SK-N-DZ (cell line): ENCODE data around the gene ETHE1.
"Not testable (repeated sequence)": the region's sequence is repeated elsewhere in the genome, so short reads cannot be mapped to it uniquely, and the experiment has no call there.

Experiments used
- DNase-seq: peaks from one replicate; pipeline ENCODE4 v3.0.0-alpha.2; 2015; ENCODE audit warnings: low spot score

Gene ETHE1

DNA sequence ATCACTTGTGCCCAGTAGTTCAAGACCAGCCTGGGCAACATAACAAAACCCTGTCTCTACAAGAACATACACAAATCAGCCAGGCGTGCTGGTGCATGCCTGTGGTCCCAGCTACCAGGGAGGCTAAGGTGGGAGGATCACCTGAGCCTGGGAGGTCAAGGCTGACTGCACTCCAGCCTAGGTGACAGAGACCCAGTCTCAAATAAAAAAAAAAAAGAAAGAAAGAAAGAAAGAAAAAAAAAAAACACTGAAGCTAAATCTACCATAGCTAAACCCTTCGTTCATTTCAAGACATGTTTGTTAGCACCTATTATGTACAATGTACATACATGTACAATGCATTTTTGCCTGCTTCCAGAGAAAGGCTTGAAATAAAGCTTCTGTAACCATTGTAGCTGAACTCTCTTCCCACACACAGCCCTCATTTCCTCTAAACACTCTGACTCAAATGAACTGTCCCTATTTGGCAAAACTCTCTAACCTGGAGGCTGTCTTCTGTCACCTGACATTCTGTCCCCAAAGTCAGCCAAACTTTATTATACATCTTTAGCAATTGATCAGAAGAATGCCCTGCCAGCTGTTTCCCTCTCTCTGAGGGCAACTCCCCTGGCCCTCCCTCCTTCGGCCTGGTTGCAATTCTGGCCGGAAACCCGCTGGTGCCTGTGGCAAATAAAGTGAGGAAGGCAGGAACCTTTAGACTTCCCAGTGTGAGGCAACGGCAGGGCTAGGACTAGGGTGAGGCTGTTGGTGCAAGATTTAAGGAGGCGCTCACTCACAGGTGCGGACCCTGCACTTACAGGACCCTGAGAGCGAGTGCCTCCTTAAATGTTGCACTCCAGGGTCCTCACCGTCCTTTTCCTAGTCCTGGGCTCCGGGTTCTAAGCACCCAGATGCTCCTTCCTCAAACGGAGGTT is 1.8 kb downstream of the ETHE1 start:
- DNase-seq: peak; percentile 52

DNA sequence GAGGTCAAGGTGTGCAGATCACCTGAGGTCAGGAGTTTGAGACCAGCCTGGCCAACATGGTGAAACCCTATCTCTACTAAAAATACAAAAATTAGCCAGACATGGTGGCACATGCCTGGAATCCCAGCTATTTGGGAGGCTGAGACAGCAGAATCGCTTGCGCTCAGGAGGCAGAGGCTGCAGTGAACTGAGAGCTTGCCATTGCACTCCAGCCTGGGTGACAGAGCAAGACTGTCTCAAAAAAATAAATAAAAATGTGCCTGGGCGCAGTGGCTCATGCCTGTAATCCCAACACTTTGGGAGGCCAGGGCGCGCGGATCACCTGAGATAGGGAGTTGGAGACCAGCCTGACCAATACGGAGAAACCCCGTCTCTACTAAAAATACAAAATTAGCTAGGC is 3.3 kb downstream of the ETHE1 start:
- DNase-seq: not testable (repeated sequence)

DNA sequence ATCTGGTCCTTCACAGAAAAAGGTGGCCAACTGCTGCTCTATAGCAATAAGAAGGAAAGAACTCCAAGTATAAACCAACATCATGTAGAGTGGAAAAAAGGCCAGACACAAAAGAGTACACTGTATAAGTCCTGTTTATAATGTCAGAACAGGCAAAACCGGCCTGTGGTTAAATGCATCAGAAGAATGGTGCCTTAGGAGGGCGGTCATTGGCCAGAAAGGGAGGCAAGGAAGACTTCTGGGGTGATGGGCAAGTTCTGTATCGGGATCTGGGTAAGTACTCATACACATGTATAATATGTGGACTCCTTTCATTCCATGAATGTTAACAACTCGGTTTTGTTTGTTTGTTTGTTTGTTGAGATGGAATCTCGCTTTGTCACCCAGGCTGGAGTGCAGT is 4.1 kb downstream of the ETHE1 start:
- no peak for DNase-seq

DNA sequence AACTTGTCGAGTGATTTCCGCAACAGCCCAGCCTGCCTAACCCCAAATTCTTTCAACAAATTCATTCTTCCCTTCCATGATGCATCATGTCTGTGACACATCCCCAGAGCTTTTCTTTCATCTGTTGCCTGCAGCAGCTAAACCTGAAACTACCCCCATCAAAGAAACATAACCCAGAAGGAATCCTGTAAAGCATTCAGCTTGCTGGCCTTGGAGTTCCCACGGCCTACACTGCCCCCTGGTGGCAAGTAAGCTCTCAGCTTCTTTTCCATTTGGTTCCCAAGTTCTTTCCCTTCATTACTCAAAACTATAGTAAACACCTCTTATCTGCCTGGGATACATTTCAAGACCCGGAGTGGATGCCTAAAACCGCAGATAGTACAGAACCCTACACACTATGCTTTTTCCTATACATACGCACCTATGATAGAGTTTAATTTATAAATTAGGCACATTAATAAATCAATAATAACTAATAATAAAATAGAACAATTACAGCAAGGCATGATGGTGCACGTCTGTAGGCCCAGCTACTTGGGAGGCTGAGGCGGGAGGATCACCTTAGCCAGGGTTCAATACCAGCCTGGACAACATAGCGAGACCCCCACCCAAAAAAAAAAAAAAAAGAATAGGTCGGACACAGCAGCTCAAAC is 7.4 kb downstream of the ETHE1 start:
- DNase-seq: peak; percentile 76

DNA sequence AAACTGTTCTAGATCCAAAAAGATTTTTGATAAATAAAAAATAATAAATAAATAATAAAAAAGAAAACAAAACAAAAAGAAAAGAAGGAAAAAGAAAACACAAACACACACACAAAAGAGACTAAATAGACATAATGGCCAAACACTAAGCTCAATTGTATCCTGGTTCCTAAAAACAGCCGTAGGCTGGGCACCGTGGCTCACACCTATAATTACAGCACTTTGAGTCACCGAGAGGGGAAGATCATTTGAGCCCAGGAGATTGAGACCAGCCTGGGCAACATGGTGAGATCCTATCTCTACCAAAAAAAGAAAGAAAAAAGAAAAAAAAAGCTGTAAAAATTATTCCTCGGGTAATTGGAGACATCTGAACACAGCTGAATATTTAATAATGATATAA is 8.9 kb downstream of the ETHE1 start:
- no peak for DNase-seq

DNA sequence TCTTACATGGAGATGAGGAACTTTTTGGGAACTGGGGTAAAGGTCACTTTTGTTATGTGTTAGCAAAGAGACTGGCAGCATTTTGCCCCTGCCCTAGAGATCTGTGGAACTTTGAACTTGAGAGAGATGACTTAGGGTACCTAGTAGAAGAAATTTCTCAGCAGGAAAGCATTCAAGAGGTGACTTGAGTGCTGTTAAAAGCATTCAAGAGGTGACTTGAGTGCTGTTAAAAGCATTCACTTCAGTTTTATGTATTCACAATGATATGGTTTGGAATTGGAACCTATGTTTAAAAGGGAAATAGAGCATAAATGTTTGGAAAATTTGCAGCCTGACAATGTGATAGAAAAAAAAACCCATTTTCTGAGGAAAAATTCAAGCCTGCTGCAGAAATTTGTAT is 14.6 kb downstream of the ETHE1 start:
- DNase-seq: not testable (repeated sequence)

GRCh38 chr19:43511324-43511723 is 15.7 kb downstream of the ETHE1 start:
- no peak for DNase-seq

DNA sequence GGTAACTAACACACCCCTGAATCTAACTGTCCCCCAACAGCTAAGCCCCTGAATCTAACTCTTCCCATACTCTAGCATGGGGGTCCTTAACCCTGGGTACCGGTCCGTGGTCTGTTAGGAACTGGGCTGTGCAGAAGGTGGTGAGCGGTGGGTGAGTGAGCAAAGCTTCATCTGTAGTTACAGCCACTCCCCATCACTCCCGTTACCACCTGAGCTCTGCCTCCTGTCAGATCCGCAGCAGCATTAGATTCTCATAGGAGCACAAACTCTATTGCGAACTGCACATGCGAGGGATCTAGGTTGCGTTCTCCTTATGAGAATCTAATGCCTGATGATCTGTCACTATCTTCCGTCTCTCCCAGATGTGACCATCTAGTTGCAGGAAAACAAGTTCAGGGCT is 16.3 kb downstream of the ETHE1 start:
- no peak for DNase-seq

DNA sequence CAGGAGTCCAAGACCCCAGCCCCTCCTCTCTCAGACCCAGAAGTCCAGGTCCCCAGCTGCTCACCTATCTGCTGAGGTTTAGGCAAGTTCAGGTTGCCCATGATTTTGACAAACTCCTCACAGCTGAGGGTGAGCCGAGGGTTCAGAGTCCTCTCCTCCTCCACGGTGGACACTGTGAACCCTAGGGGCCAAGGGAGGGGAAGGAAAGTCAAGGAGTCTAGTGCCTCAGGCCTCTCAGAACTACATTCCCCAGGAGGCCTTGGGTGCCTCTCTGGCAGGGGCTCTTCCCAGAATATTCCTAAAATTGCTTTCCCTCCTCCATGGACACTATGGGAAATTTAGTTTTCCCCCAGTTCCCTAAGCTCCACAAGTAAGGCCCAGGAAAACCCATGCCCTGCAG is 19.1 kb downstream of the ETHE1 start:
- no peak for DNase-seq

GRCh38 chr19:43506629-43507028 is 20.4 kb downstream of the ETHE1 start:
- no peak for DNase-seq

DNA sequence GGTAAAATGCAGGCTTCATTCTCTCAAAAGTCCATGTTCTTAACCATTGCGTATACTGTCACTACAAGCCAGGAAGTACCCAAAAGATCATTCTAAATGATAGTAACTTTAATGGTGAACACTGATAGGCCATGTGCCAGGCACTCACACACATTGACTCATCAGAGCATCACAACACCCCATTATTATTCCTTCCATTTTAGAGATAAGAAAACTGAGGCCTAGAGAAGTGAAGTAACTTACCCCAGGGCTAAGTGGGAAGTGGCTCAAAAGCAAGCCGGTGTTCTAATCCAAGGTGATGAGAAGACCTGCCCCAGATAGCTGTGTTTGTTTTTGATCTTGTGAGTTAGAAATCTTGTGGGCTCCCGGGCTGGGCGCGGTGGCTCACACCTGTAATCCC is 21.1 kb downstream of the ETHE1 start:
- no peak for DNase-seq

DNA sequence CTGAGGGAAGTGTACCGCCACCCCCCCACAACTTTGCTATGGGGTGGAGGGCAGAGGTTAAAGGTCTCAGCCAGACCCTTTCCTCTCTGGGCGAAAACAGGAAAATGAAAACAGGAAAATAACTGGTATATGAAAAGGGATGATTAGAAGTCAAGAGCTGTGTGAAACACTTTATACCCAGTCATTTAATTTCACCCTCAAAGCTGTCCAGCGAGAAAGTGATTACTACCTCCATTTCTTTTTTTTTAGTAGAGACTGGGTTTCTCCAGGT is 21.9 kb downstream of the ETHE1 start:
- no peak for DNase-seq

DNA sequence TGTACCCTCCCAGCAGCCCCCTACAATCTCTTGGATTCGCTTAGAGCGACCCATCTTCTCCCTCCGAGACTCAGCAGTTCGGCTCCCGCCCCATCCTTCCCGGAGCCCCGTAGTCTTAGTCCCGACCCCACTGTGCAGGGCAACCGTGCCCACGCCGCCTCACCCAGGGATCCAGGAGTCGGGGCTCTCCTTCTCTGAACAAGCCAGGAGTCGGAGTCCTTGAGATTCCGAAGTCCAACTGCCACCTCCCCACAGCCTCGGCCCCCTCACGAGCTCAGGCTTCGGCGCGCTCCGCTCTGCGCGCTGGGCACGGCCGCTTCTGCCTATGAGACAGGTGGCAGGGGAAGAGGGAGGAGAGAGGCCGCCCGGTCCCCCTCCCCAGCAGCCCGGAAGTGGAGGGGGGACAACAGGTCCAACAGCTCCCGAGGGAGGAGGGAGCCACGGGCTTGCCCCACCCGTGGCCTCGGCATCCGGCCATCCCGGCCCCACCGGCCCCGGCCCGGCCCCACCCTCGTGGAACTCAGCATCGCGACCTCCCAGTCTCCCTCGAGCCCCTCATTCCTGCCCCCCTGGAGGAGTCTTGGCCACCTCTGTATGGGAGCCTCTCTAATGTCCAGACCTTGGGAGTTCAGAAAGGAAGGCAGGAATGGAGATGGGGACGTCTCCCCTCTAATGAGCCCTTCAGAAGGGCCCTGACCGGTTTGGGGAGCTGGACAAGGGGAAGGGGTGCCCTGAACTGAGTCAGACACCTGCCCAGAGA is 22.4 kb downstream of the ETHE1 start, which contains the start of gene PHLDB3:
TSS of gene PHLDB3 (minus strand) at position 321 of the 760 bp plus-strand sequence. CDS start 628 bp downstream, outside the sequence.
- peak; percentile 28 for DNase-seq

DNA sequence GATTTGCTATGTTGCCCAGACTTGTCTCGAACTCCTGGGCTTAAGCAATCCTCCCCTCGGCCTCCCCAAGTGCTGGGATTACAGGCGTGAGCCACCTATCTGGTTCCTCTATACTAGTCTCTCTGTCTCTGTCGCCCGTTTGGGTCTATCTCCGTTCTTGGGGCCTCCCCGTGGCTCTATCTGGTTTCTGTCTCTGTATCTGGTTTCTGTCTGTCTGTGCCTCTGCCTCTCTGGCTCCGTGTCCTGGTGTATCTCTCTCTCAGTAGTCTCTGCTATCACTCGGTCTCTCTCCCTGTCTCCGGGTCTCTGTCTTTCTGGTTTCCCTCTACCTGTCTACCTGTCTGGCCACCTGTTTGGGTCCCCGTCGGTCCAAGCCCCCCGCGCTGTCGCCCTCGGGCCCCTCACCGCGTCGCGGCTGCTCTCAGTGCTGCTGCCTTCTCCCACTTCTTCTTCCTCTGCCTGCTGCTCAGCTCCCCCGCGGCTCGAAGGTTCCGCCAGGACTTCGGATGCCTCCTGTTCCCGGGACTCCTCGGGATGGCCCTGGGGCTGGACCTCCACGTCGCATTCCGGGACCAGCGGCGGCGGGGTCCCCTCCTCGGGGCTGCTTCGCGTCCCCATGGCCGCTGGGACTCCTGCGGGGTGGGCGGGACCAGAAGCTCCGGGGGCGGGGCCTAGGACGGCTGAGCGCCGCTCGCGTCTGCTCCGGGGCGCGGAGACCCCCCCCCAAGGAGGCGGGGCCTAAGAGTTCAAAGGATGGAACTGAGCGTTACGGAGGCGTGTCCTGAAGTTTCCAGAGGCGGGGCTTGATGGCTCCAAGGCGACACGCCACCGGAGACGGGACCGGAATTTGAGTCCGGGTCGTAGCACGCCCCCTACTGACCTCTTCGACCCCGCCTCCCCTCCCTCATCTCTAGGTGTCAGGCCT is 23.2 kb downstream of the ETHE1 start:
- DNase-seq: peak; percentile 93

- no peak for DNase-seq
Measured at GRCh38 chr19:43502419-43502976, 24.5 kb downstream of the ETHE1 start.

DNA sequence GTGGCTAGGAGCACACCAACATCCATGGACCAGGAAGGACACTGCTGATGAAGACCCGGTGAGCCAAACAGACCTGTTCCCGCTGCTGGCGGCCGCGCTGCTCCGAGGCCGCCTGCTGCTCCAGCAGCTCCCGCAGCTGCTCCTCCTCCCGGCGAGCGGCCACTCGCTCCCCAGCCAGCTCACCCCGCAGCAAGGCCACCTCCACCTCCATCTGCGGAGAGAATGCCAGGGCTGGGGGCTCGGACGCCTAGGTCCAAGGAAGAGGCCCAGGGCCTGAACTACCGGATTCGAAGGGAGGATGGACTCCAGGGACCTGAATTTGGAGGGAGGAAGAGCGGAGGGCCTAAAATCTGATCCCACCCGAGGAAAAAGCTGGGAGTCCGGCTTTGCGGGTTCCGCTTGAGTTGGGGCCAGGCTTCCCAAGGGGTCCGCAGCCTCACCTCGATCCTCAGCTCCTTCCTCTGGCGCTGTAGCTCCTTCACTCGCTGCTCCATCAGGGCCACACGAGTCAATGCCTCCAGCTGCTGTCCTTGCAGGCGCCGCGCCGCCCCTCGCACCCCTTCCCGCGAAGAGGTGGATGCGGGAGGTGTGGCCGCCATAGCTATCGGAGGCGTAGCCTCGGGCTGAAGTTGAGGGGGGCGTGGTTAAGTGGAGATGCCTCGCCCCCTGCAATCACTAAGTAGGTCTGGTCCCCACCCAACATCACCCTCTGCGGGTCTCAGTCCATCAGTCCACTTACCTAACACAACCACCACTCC is 25.2 kb downstream of the ETHE1 start:
- DNase-seq: peak; percentile 51

- no peak for DNase-seq
Measured at GRCh38 chr19:43499042-43499441, 28.0 kb downstream of the ETHE1 start.

GRCh38 chr19:43498233-43498842 is 28.7 kb downstream of the ETHE1 start:
- no peak for DNase-seq

- DNase-seq: no peak
Measured at GRCh38 chr19:43496960-43497359, 30.0 kb downstream of the ETHE1 start.

GRCh38 chr19:43495082-43495481 is 31.9 kb downstream of the ETHE1 start:
- DNase-seq: no peak
